H1 (cell line): Measurements from ENCODE around the gene SELPLG. TPM values are rescaled to one million over a fixed set of nuclear protein-coding genes. Genes with fewer than 3 reads are reported as not detected.

Source experiments
- CTCF ChIA-PET: fragments of 300-600 bp; sonication (Branson Sonifier 250); formaldehyde crosslinking; loops from one replicate; lab custom pipeline; 2021; ENCODE audit not compliant: partially characterized antibody; lab: Charles Lee
- POLR2A ChIA-PET: fragments of 300-600 bp; sonication (Branson Sonifier 250); formaldehyde crosslinking; loops from one replicate; lab custom pipeline; 2021; ENCODE audit warnings: inconsistent platforms; ENCODE audit not compliant: partially characterized antibody; lab: Charles Lee
- DNase-seq, 2 experiments: peaks; one replicate each; pipeline versions ENCODE4 v3.0.0 to v3.0.0-alpha.2; 2010 to 2022; ENCODE audit warnings: low spot score in 2 of 2, low read depth in 1 of 2, mixed read lengths in 1 of 2
- FAIRE-seq: peaks from 2 replicates; lab custom pipeline; 2011; peaks lifted over from hg19 to GRCh38; lab: Jason Lieb, UNC
- H2AFZ ChIP-seq: 2 replicates; pipeline ENCODE4 v1.8.1; 2012; ENCODE audit warnings: low read length, inconsistent platforms
- H2AK5ac ChIP-seq: 2 replicates; pipeline ENCODE4 v1.6.1; 2013; ENCODE audit warnings: low read depth, low read length
- H2BK120ac ChIP-seq: replicated peaks from 2 replicates; pipeline ENCODE3; 2013; ENCODE audit warnings: low read depth, low read length, inconsistent platforms
- H2BK12ac ChIP-seq: 2 replicates; pipeline ENCODE4 v1.6.1; 2013; ENCODE audit warnings: low read depth, low read length
- H2BK15ac ChIP-seq: 2 replicates; pipeline ENCODE4 v1.6.1; 2013; ENCODE audit warnings: low read length
- H2BK20ac ChIP-seq: 2 replicates; pipeline ENCODE4 v1.6.1; 2013; ENCODE audit warnings: low read length
- H2BK5ac ChIP-seq: 2 replicates; pipeline ENCODE4 v1.6.1; 2013; ENCODE audit warnings: low read depth, low read length
- H3K14ac ChIP-seq: 2 replicates; pipeline ENCODE4 v1.6.1; 2013; ENCODE audit warnings: inconsistent platforms; ENCODE audit not compliant: insufficient read length
- H3K18ac ChIP-seq: 2 replicates; pipeline ENCODE4 v1.6.1; 2013; ENCODE audit warnings: low read length; ENCODE audit errors: extremely low read depth
- H3K23ac ChIP-seq: 2 replicates; pipeline ENCODE4 v1.6.1; 2013; ENCODE audit warnings: inconsistent platforms; ENCODE audit not compliant: insufficient read length
- H3K23me2 ChIP-seq: 2 replicates; pipeline ENCODE4 v1.6.1; 2013; ENCODE audit warnings: low read depth, low read length
- H3K27ac ChIP-seq: 2 replicates; pipeline ENCODE4 v1.6.1; 2011; ENCODE audit warnings: low read depth, low read length, inconsistent platforms
- H3K27me3 ChIP-seq, 4 experiments: replicated peaks in 1 of 4; 1 replicate in 1 of 4; 2 replicates in 3 of 4; pipeline versions ENCODE4 v1.6.1 to v1.8.1; 2011 to 2013; ENCODE audit warnings: low read length in 3 of 4, mild to moderate bottlenecking in 3 of 4, inconsistent platforms in 2 of 4, mixed read lengths in 2 of 4, moderate library complexity in 1 of 4; ENCODE audit not compliant: control insufficient read depth in 3 of 4, insufficient read depth in 3 of 4; ENCODE audit errors: extremely low read depth in 1 of 4
- H3K36me3 ChIP-seq, 4 experiments: 2 replicates each; pipeline versions ENCODE4 v1.6.1 to v1.8.1; 2011 to 2013; ENCODE audit warnings: mild to moderate bottlenecking in 4 of 4, low read length in 3 of 4, moderate library complexity in 2 of 4, control low read depth in 1 of 4, inconsistent platforms in 1 of 4; ENCODE audit not compliant: insufficient read depth in 4 of 4, control insufficient read depth in 2 of 4
- H3K4ac ChIP-seq: replicated peaks from 2 replicates; pipeline ENCODE3; 2013; ENCODE audit warnings: low read length, low read depth, mixed read lengths, inconsistent platforms; ENCODE audit not compliant: insufficient read length
- H3K4me1 ChIP-seq, 4 experiments: replicated peaks in 1 of 4; 1 replicate in 1 of 4; 2 replicates in 3 of 4; pipeline versions ENCODE4 v1.6.1 to v1.8.1; 2011 to 2013; ENCODE audit warnings: low read length in 3 of 4, inconsistent platforms in 2 of 4, mixed read lengths in 1 of 4; ENCODE audit not compliant: insufficient read depth in 4 of 4, control insufficient read depth in 3 of 4
- H3K4me2 ChIP-seq, 2 experiments: 2 replicates each; pipeline versions ENCODE4 v1.6.1 to v1.8.1; 2011 to 2013; ENCODE audit warnings: low read depth in 2 of 2, low read length in 2 of 2, control low read depth in 1 of 2, inconsistent platforms in 1 of 2, mild to moderate bottlenecking in 1 of 2; ENCODE audit not compliant: insufficient read depth in 1 of 2
- H3K4me3 ChIP-seq, 4 experiments: fragments of 200-600, 300-600 bp in 1 of 4; sonication (generic), shearing (Covaris generic), sonication (Bioruptor Twin) in 1 of 4; 2 replicates each; pipeline versions ENCODE4 v1.5.1 to v1.8.1; 2011 to 2016; ENCODE audit warnings: low read length in 4 of 4, low read depth in 3 of 4, control low read depth in 2 of 4, inconsistent platforms in 2 of 4, mild to moderate bottlenecking in 2 of 4, mixed read lengths in 1 of 4, moderate library complexity in 1 of 4; ENCODE audit not compliant: insufficient read depth in 2 of 4; ENCODE audit errors: extremely low read depth in 1 of 4
- H3K56ac ChIP-seq: replicated peaks from 2 replicates; pipeline ENCODE3; 2013; ENCODE audit warnings: low read depth, mild to moderate bottlenecking, mixed read lengths, low read length, inconsistent platforms; ENCODE audit not compliant: insufficient read length
- H3K79me1 ChIP-seq: 2 replicates; pipeline ENCODE4 v1.6.1; 2013; ENCODE audit warnings: low read depth, low read length, control low read depth
- H3K79me2 ChIP-seq, 2 experiments: 2 replicates each; pipeline versions ENCODE4 v1.6.1 to v1.8.1; 2012 to 2013; ENCODE audit warnings: low read length in 2 of 2, mild to moderate bottlenecking in 2 of 2, inconsistent platforms in 1 of 2; ENCODE audit not compliant: insufficient read depth in 2 of 2, control insufficient read depth in 1 of 2
- H3K9ac ChIP-seq, 4 experiments: replicated peaks in 1 of 4; 1 replicate in 1 of 4; 2 replicates in 3 of 4; pipeline versions ENCODE4 v1.6.1 to v1.8.1; 2011 to 2013; ENCODE audit warnings: low read depth in 3 of 4, low read length in 3 of 4, control low read depth in 2 of 4, mild to moderate bottlenecking in 2 of 4, moderate library complexity in 2 of 4, inconsistent platforms in 1 of 4; ENCODE audit errors: extremely low read depth in 1 of 4
- H3K9me3 ChIP-seq, 2 experiments: 2 replicates each; pipeline versions ENCODE4 v1.6.1 to v1.8.1; 2012 to 2013; ENCODE audit warnings: mild to moderate bottlenecking in 2 of 2, moderate library complexity in 2 of 2, control low read depth in 1 of 2, inconsistent platforms in 1 of 2, low read depth in 1 of 2, low read length in 1 of 2, mixed read lengths in 1 of 2; ENCODE audit not compliant: insufficient read depth in 2 of 2
- H4K20me1 ChIP-seq, 2 experiments: replicated peaks in 1 of 2; 2 replicates each; pipeline versions ENCODE3 to v1.8.1; 2011 to 2013; ENCODE audit warnings: inconsistent platforms in 2 of 2, low read length in 2 of 2, mild to moderate bottlenecking in 1 of 2; ENCODE audit not compliant: insufficient read depth in 2 of 2, control insufficient read depth in 1 of 2
- H4K5ac ChIP-seq: 2 replicates; pipeline ENCODE4 v1.6.1; 2013; ENCODE audit warnings: low read length, low read depth, mixed read lengths, inconsistent platforms; ENCODE audit not compliant: insufficient read length
- H4K8ac ChIP-seq: 2 replicates; pipeline ENCODE4 v1.8.0; 2013; ENCODE audit warnings: mild to moderate bottlenecking, moderate library complexity, low read length, inconsistent platforms; ENCODE audit not compliant: insufficient read depth; ENCODE audit errors: extremely low read depth
- H4K91ac ChIP-seq: replicated peaks from 2 replicates; pipeline ENCODE3; 2013; ENCODE audit warnings: low read length, mixed read lengths, inconsistent platforms; ENCODE audit not compliant: insufficient read length
- BACH1 ChIP-seq: IDR thresholded peaks from 2 replicates; pipeline ENCODE4 v1.6.1; 2012; ENCODE audit warnings: low read length, improper control_type of control experiment
- EZH2 ChIP-seq: fragments of 200-600 bp; sonication (generic); IDR thresholded peaks from 2 replicates; pipeline ENCODE4 v1.7.1; 2012; ENCODE audit warnings: low read depth, mild to moderate bottlenecking, moderate library complexity, low read length, inconsistent platforms; ENCODE audit not compliant: severe bottlenecking
- GABPA ChIP-seq: IDR thresholded peaks from 2 replicates; pipeline ENCODE4 v1.6.1; 2011; ENCODE audit warnings: mild to moderate bottlenecking, low read length, moderate library complexity, borderline replicate concordance; ENCODE audit not compliant: insufficient read depth
- GTF2F1 ChIP-seq: IDR thresholded peaks from 2 replicates; pipeline ENCODE4 v1.6.1; 2012; ENCODE audit warnings: low read depth, low read length, improper control_type of control experiment, borderline replicate concordance
- HDAC6 ChIP-seq: IDR thresholded peaks from one replicate; pipeline ENCODE4 v1.7.1; 2012; ENCODE audit warnings: low read depth, mild to moderate bottlenecking, inconsistent platforms, low read length, moderate library complexity
- JUN ChIP-seq: IDR thresholded peaks from 2 replicates; pipeline ENCODE4 v1.6.1; 2011; ENCODE audit warnings: low read depth, mild to moderate bottlenecking, improper control_type of control experiment, low read length
- POLR2AphosphoS5 ChIP-seq: IDR thresholded peaks from 2 replicates; pipeline ENCODE4 v1.6.1; 2011; ENCODE audit warnings: low read depth, low read length
- RBBP5 ChIP-seq: IDR thresholded peaks from 2 replicates; pipeline ENCODE4 v1.7.1; 2012; ENCODE audit warnings: low read depth, mild to moderate bottlenecking, inconsistent platforms, low read length, moderate library complexity, borderline replicate concordance
- SIN3A ChIP-seq, 2 experiments: IDR thresholded peaks in 1 of 2; conservative IDR thresholded peaks in 1 of 2; 2 replicates each; pipeline ENCODE4 v1.6.1; 2011 to 2012; ENCODE audit warnings: low read length in 2 of 2, improper control_type of control experiment in 1 of 2, low read depth in 1 of 2, mild to moderate bottlenecking in 1 of 2
- SP4 ChIP-seq: IDR thresholded peaks from 2 replicates; pipeline ENCODE4 v1.6.1; 2012; ENCODE audit warnings: low read length, inconsistent platforms
- TAF1 ChIP-seq: IDR thresholded peaks from 2 replicates; pipeline ENCODE4 v1.6.1; 2011; ENCODE audit warnings: mild to moderate bottlenecking, low read depth, low read length
- WGBS, 2 experiments: shearing (Covaris generic) in 1 of 2; methylation state at CpG; one replicate each; pipeline versions ENCODE4 v1.1.6 to v1.1.7; 2013 to 2015; ENCODE audit warnings: low lambda C conversion rate in 2 of 2, mixed read lengths in 2 of 2, inconsistent platforms in 1 of 2, low coverage in 1 of 2, missing lambda C conversion rate in 1 of 2; ENCODE audit not compliant: insufficient replicate concordance in 2 of 2, insufficient coverage in 1 of 2, insufficient read length in 1 of 2; ENCODE audit errors: extremely low coverage in 1 of 2, missing lambda C conversion rate in 1 of 2; 5-methylcytosine and 5-hydroxymethylcytosine counted together
- polyA plus RNA-seq, 7 experiments: library from polyadenylated mRNA; depleted of rRNA in 3 of 7; stranded (reverse) in 5 of 7; unstranded in 2 of 7; fragments of >200 nt in 5 of 7; fragments of 200-250 nt in 2 of 7; gene quantifications; 1 replicate in 5 of 7; 2 replicates in 1 of 7; 4 replicates in 1 of 7; pipeline versions ENCODE4 v1.2.1 to v1.2.3, GENCODE V29; 2011 to 2013; ENCODE audit warnings: missing spikeins in 2 of 7, mixed read lengths in 2 of 7
- total RNA-seq: library from RNA; stranded (reverse); fragmentation: NEBNext Ultra II Directional; extraction: Animal tissue kit (Norgen Biotek cat#: 25700); gene quantifications from 2 replicates; pipeline ENCODE4 v1.2.1, GENCODE V29; 2021
- TF ChIP-seq, protein P1 (sequence below): IDR thresholded peaks from 2 replicates; pipeline ENCODE4 v1.6.1; 2012; ENCODE audit warnings: inconsistent platforms

Gene SELPLG
- total and polyA plus RNA-seq, 2 of the 8 experiments (the other 6 are each of a cell fraction or from before 2014, with no cell fraction given), result 0.18 TPM; not detected in 1

DNA sequence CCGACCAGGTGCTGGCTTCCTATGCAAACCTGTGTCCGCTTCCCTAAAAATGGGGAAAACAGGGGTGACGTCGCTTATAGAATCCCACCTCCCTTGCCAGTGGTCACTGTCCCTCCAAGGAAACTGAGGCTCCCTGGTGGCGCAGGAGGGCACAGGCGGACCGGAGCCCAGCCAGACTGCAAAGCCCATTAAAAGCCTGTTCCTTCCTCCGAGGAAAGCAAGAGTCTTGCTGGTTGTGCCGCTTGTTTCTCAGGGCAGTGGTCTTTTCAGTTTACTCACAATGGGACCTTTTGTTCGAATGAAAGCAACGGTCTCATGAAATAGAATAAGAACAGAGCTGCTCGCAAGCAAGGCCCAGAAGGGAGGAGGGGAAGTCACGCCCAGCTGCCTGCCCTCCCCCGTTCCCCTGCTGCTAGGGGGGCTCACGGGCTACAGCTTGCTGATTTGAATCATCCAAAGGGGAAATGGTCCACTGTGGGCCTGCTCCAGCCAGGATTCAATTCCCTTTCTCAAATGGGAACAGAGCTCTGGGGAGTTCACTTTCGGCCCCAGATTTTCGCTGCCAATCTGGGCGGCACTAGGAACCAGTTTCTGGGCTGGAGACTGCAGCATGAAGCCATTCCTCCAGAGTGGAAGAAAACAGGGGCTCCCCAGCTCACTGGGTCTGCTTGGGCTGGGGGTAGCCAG is 4.6 kb upstream of the SELPLG start:
- H2BK120ac ChIP-seq, result peak overlapping the region; percentile 44
- peak overlapping the region; percentile 88 for H4K91ac ChIP-seq
- H2AK5ac ChIP-seq, result peak overlapping the region; percentile 67; the same call in 1 of the 2 replicates
- peak overlapping the region in 3 of 4 experiments; percentile 10 to 33 (median 32); a peak in 5 of 8 replicates for H3K4me3 ChIP-seq
- H3K9ac ChIP-seq, result peak overlapping the region in 2 of 4 experiments; percentile 20 to 25; a peak in 2 of 7 replicates
- no peaks in the 10 kb centered on the region for H3K9me3 ChIP-seq
- peaks cover 18 to 45% (median 25%) of the 10 kb centered on the region in 4 experiments for H3K4me1 ChIP-seq
- H2BK12ac ChIP-seq, result peak overlapping the region; percentile 51
- H3K4me2 ChIP-seq, result peak overlapping the region; percentile 31 to 57
- H2BK5ac ChIP-seq, result peak overlapping the region; percentile 84
- H3K23ac ChIP-seq, result no peak overlapping the region
- no peaks in the 10 kb centered on the region for H3K23me2 ChIP-seq
- H3K79me1 ChIP-seq, result no peaks in the 10 kb centered on the region
- peak overlapping the region; percentile 44 for H4K5ac ChIP-seq
- DNase-seq (peak in 1 of 2 experiments; percentile 51), FAIRE-seq (no peak)
- no peaks in the 10 kb centered on the region for H3K27me3 ChIP-seq
- no peaks in the 10 kb centered on the region for H3K36me3 ChIP-seq
- ChIA-PET CTCF (interaction anchor here (0.5 to 10.0 kb wide), 12 partner anchors 8 to 1848 kb away, joined by 3 to 90 read pairs (median 4); partner anchors contain the start of gene ISCU), POLR2A (interaction anchor here (0.7 to 2.5 kb wide), 13 partner anchors 10 to 78 kb away, joined by 3 to 10 read pairs (median 4); partner anchors contain the start of genes ISCU and SART3)
- H3K27ac ChIP-seq, result peak overlapping the region; percentile 65
- no peaks in the 10 kb centered on the region for H4K20me1 ChIP-seq
- H2AFZ ChIP-seq, result no peak overlapping the region
- 24% methylated on average over 18 of the region's 18 CpGs; no CpG with 5 or more reads in 1 of the 2 experiments for WGBS, 2 experiments
- no peak overlapping the region for H3K4ac ChIP-seq
- H2BK15ac ChIP-seq, result peak overlapping the region; percentile 95
- peak overlapping the region; percentile 16; the same call in 1 of the 2 replicates for H4K8ac ChIP-seq
- H2BK20ac ChIP-seq, result peak overlapping the region; percentile 97
- H3K56ac ChIP-seq, result peak overlapping the region; percentile 20
- H3K18ac ChIP-seq, result peak overlapping the region; percentile 93
- no peak overlapping the region for H3K14ac ChIP-seq
- no peaks in the 10 kb centered on the region for H3K79me2 ChIP-seq
- TF ChIP-seq BACH1, result no peak
- TF ChIP-seq TAF1, result no peak
- TF ChIP-seq SIN3A (conservative IDR thresholded peaks at IDR 0.05 in 1 of 2, IDR thresholded peaks at IDR 0.05 in 1 of 2; ENCODE audit: low read depth in 1 of 2, low read length in 2 of 2), result no peak
- 0 out of 2 replicates have a peak, but pooled peaks have one; percentile 32 for TF ChIP-seq RBBP5
- no peak for TF ChIP-seq GTF2F1
- TF ChIP-seq JUN, result no peak
- no peak for TF ChIP-seq SP4
- TF ChIP-seq POLR2AphosphoS5, result no peak
- no peak for TF ChIP-seq HDAC6
- no peak for TF ChIP-seq EZH2
- no peak for TF ChIP-seq GABPA
- TF ChIP-seq, protein P1, sequence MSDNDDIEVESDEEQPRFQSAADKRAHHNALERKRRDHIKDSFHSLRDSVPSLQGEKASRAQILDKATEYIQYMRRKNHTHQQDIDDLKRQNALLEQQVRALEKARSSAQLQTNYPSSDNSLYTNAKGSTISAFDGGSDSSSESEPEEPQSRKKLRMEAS, result 0 out of 2 replicates have a peak, but pooled peaks have one; percentile 32
